ENCODE measurements around the gene NPAS3.

- TF ChIP-seq, protein P1, sequence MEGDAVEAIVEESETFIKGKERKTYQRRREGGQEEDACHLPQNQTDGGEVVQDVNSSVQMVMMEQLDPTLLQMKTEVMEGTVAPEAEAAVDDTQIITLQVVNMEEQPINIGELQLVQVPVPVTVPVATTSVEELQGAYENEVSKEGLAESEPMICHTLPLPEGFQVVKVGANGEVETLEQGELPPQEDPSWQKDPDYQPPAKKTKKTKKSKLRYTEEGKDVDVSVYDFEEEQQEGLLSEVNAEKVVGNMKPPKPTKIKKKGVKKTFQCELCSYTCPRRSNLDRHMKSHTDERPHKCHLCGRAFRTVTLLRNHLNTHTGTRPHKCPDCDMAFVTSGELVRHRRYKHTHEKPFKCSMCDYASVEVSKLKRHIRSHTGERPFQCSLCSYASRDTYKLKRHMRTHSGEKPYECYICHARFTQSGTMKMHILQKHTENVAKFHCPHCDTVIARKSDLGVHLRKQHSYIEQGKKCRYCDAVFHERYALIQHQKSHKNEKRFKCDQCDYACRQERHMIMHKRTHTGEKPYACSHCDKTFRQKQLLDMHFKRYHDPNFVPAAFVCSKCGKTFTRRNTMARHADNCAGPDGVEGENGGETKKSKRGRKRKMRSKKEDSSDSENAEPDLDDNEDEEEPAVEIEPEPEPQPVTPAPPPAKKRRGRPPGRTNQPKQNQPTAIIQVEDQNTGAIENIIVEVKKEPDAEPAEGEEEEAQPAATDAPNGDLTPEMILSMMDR (conservative IDR thresholded peaks at IDR 0.05; ENCODE audit: low read length), result no peak
- TF ChIP-seq EZH2phosphoT487 (IDR thresholded peaks at IDR 0.05; ENCODE audit: borderline replicate concordance, low read depth, low read length), result no peak
Measured at GRCh38 chr14:32908196-32909084, 30.2 kb upstream of the NPAS3 start.
